NAMALWA (cell line): ENCODE results near the gene TREM1.

ENCODE experiments used
- DNase-seq: peaks from one replicate; pipeline ENCODE4 v3.0.0-alpha.2; 2015; ENCODE audit warnings: low spot score

TREM1 gene

DNA sequence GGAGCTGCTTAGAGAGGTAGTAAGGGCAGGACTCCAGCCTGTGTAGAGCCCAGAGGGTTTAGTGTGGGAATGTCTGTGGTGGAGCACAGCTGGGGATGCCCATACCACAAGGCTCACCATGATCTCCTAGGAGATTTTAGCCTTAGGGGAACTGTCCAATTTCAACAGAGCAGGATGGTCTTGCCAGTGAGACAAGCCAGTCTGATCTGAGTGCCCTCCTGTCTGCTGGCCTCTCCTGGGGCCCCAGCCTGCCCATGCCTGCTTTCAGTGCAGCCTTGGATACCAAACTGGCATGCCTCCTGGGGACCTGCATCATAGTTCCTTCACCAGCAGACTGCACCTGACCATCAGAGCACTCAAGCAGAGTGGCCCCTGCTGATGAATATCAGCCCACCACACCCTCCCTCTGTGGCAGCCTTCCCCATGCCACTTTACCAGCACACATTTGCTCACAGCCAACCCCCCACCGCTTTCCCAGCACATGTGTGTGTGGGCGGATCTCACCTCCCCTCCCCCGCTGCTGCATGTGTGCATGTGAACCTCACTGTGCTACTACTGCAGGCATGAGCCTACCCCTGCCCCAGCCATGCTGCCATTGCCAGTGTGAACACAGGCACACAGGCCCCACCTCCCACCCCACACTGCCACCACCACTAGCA is 7.9 kb upstream of the TREM1 start:
- DNase-seq = no peak

DNA sequence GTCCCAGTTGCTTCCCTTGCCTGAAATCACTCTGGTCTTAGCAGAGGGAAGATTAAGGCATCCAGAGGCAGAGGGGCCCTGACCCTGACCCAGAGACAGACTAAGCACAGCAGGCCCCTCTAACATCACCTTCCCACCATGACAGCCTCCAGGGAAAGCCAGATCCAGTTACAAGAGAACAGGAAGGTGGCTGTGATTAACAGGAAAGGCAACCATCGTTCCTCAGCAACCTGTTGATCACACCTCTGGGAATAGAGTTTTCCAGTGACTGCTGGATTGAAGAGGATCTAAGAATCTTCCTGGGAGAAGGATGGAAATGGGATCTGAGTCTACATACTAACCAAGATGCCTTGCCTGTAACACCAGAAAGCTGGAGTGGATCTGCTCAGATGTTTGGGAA is 5.2 kb upstream of the TREM1 start:
- no peak for DNase-seq

DNA sequence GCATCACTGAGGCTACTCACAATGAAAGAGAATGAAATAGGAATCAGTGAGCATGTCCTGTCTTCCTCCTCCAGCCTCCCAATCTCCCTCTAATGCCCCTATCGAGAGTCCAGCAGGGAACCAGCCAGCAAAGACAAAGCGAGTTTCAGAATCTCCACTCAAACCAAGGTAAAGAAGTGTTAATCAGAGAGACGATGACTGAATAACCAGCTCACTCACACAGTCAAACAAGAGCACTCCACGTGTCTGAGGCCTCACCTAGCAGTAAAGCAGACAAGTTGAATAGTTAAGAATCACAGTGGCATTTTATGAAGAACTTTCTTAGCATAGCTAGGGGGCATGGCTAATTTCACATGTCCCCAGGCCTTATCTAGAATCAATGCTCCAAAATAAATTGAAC is 3.3 kb upstream of the TREM1 start:
- no peak for DNase-seq

DNA sequence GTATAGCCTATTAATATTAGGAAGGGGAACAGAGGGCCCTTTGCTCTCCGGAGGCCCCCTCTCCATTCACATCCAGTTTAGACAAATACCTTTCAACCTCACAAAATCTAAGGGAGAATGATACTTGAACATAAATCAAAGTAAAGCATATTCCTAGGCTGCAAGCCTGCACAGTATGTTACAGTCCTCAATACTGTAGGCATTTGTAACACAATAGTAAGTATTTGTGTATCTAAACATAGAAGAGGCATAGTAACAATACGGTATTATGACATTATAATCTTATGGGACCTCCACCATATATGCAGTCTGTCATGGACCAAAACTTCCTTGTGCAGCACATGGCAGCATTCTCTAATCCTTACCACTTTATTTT is 2.3 kb upstream of the TREM1 start:
- DNase-seq = no peak

DNA sequence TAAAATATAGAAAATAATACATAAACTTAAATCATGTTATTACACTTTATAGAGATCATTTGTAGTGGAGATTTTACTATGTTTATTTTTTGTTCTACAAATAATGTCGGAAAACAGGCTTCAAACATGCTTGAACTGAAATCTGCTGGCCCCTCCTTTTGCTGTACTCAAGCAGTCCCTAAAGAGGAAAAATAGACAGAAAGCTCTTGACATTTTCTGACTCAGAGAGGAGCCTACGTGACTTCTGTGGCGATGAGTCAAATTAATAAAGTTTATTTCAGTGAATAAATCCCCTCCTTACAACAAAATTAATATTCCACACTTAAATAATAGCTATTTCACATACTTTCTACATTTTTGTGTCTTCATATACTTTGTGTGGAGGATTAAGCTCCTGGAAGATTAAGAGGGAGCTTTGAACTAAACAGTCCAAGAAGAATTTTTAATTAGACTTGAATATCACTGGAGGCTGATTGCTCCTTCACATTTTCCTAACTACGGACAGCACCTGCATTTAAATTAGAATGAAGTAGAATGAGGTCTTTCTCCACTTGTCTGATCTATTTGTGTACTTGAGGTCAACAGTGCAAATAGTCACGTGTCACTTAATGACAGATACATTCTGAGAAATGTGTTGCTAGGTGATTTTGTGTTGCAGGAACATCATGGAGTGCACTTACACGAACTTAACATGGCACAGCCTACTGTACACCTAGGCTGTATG is 1.7 kb upstream of the TREM1 start:
- peak; percentile 29 for DNase-seq

DNA sequence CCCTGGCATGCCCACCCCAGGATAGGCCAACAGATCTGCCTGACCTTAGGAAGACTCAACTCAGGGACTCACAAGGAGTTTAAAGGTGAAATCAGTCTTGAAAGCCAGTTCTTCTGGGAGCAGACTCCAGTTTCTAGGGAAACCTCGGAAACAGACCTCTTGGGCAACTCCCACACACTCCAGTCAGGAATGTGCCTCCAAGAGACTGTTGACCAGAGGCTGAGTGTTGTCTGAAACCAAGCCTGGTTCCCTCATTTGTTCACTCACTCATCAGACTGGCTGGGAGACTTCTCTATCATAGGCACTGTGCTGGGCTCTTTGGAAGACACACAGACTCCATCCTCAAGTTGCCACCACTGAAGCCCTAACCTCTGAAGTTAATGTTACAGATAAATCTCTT is 1.8 kb downstream of the TREM1 start:
- no peak for DNase-seq

DNA sequence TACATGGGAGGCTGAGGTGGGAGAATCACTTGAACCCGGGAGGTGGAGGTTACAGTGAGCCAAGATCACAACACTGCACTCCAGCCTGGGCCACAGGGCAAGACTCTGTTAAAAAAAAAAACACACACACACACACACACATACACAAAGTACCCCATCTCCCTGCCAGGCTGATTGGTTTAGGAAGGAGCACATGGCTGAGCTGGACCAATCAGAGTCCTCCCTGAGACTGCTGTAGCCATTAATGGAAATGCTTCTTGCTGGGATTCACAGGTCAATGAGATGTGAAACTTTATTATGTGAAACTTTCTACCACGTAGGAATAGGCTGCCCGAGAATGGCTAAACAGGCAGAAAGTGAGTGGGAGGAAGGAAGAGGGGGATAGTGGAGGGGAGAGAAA is 2.9 kb downstream of the TREM1 start:
- no peak for DNase-seq

DNA sequence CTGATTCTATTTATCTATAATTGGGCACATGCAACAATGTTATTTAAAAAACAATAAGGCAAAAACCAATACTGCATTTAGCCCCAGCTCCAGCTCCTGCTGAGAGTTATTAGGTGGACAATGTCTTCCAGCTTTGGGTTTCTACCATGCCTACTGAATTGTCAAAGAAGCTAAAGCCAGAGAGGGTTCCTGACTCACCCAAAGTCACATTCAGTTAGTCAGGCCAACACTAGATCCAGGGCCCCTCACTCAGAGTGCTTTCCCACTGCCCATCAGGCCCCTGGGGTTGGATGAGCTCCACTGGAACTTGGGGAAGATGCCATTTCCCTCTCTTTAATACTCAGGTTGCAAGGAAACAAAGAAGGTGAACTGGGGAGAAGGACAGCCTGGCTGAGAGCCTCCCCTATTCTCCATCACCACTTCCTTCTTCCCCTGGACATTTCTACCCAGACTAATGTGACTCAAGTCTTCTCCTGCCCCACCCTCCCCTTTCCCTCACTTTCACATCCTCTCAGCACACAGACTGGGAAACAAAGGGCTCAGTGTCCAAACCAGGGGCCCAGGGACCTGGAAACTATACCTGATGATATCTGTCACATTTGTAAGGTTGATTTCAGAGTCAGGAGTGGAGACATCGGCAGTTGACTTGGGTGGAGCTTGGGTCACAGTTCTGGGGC is 6.0 kb downstream of the TREM1 start:
- DNase-seq = no peak

DNA sequence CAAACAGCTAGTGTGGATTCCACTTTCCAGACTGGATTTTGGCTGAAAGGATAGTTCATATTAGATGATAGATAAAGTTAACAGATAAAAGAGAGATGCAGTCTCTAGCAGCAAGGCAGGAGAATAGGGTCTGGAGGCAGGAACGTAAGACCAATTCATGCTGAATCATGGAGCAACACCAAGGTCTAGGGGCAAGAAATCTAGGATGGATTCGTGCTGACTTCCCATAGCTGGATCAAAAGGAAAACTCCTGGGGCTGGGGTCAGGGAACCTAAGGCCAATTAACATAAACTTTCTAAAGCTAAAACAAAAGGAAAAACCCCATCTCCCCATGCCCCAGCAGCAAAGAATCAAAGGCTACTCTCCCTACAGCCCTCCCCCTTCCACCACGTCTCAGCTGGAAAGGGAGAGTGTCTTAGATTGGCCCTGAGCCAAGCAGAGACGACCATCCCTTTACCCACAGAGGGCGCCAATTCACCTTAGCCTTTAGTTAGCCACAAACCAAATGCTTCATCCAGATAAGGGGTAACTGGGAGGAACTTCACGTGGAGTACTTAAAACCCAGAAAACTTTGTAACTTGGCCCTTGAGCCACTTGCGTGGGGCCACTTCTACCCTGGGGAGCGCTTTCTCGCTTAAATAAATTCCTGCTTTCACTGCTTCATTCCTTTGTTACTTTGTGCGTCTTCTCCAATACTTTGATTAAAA is 7.6 kb downstream of the TREM1 start:
- DNase-seq = peak; percentile 86

DNA sequence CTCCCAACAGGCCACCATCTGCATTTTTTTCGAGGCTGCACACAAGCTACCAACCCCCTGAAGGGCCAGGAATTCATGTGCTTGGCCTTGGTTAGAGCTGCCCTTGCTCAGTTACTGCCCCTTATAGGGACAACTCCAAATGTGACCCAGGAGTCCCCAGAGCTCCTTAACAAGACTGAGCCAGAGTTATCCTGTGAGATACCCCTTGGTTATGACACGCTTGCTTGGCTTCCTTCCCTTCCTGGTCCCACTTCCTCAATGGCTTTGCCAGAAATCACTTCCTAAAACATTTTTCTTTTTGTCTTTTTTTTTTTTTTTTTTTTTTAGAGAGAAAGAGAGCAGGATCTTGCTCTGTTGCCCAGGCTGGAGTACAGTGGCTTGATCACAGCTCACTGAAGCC is 8.9 kb downstream of the TREM1 start:
- no peak for DNase-seq

DNA sequence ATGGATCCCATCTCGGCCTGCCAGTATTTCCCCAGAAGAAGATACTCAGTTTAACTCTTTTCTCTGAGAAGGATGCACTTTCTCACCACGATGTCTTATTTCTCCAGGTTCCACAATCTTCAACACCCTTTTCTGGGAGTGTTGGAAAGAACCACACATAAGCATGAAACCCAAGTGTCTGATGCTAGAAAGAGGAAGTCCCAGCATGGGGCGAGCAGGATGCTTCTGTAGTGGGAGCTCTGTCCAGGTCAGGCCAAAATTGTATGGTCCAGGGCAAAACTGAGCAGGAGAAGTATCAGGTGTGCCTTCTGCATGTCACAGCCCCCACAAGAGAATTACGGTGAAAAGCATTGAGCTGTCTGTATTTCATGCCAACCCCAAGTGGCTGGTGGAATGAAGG is 11.0 kb downstream of the TREM1 start:
- peak; percentile 6 for DNase-seq

DNA sequence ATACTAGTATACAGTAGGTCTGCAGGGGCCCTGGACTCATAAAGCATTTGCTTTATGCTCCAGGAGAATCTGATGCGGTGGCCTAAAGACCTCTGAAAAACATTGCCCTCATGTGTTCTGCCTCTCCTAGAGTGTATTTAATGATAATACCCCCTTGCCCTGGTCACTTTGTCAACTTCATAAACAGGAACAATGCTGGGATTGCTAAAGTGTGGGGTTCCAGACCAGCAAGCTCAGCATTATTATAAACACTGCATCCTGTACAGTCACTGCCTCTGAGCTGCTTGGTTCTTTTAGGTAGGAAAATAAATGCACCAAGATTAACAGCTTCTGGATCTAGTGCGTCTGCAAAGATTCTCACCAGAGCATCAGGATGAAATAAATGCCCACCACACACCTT is 12.2 kb downstream of the TREM1 start:
- no peak for DNase-seq

DNA sequence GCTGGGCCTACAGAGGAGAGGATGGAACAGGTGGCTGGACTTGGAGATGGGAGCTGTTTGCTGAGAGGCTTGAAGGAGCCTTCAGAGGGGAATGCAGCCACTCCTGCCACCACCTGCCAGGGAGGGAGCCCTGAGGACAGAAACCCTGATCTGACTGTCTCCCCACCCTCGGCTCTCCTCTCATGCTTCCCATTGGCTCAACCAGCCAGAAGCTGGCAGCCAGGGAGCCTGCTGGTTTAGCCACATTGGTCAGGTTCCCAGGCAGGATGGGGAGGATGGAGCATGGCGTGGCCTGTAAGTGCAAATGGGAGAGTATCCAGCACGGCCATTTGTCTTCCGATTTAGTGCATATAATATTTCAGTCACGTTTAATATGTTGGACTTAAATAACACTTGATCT is 12.8 kb downstream of the TREM1 start:
- no peak for DNase-seq

DNA sequence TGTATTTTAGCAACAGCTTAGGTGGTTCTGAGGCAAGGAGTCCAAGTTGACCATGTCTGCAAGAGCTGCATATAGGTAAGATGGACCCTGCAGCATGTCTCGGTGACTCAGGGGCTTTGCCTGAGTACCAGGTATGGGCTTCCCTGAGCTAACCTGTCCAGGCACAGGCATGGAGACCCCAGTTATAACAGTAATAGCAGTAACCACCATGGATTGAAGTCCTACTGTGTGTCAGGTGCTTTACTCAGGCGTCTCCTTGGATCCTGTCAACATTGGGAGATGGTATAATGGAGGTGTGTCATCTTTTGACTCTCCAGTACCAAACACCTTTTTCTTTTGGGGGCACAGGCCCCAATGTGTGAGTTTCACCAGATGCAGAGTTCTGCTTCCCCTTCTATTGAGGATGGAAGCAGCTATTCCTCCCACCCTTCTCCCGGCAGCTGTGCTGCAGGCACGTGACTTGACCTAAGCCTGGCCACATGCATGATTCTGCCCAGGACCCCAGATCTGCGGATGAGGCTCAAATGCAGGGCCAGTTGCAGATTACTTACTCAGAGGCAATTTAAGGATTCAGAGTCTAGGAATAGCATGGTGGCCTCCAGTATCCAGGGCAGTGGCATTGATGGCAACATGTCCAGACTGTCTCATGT is 13.8 kb downstream of the TREM1 start:
- DNase-seq = no peak

DNA sequence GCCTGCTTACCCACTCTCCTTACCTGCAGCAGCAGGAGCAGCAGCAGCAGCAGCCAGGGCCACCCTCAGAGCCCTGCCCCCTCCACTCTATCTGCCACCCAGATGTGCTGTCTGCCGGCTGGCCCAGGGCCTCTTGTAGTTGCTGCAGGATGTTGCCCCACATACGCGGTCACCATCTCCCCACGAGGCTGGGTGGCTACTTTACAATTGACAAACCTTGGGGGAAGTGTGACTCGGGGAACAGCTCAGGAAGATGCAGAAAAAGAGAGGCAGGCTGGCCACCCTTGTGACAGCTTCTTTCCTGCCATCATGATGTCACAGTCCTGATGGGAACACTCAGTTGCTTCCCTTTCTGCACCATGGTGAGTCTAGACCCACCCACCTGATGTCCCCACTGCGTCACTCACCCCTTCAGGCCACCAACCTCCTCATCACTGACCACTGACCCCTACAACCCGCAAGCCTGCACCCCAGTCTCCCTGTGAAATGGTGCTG is 14.5 kb downstream of the TREM1 start:
- no peak for DNase-seq

DNA sequence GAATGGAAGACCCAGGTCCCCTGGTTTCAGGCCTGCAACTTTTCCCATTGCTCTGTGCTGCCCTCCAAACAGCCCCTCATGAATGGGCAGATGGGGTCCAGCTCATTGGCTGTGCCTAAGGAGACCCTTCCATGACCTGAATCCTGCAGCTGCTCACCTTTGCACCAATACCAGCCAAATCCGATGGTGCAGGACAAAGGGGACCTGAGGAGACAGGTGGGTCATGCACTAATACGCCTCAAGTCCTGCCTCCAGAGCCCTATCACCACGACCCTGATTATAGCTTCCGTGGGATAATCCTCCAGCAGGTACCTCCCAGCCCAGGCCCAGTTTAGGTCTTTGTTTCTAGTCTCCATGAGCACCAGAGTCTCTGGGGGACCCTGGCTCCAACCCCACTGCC is 16.8 kb downstream of the TREM1 start:
- DNase-seq = no peak

DNA sequence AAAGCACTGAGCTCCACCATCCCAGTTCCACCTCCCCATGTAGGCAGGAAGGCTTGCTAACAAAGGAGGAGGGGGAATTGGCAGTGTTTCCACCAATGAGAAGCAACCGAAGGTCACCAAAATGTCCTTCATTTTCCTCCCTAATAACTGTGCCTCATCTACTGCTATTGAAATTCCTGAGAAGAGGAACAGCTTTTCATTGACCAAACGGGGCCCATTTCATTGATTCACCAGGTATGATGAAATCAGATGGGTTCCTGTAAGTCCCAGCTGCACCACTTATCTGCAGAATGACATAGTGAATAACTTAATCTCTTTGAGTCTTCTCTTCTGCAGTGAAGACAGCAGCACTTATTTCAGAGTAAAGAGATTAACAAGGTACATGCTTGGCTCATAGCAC is 17.3 kb downstream of the TREM1 start:
- DNase-seq = no peak

DNA sequence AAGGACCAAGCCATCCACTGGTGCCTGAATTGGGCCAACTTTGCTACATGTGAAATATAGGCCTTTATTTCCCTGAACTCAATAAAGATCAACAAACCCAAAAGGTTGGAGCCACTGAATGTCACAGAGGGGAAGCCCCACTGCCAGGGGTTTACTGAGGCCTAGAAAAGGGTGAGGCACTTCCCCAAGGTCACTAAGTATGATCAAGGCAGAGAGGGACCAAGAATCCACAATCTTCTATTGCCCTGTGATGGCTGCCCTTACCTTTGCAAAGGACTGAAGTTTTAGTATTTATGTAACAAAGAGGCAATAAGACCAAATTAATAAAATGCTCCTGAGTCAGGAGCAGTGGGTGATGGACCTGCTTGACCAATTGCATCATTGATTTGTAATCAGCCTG is 18.0 kb downstream of the TREM1 start:
- no peak for DNase-seq

DNA sequence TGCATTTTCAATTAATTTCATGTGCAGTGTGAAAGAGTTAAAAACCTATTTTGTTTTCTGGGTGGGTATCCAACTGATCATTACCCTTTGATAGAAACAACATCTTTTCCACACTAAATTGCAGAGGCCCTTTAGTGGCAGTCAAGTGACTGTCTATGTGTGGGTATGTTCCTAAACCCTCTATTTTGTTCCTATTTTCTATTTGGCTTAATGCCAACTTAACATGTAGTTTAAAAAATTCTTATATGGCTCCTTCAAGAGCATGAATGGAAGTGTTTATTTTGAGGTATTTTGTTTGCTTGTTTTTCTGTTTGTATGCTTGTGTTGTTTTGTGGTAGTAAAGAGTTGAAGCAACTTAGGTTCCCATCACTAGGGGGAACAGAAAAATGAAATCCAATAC is 19.9 kb downstream of the TREM1 start:
- no peak for DNase-seq

DNA sequence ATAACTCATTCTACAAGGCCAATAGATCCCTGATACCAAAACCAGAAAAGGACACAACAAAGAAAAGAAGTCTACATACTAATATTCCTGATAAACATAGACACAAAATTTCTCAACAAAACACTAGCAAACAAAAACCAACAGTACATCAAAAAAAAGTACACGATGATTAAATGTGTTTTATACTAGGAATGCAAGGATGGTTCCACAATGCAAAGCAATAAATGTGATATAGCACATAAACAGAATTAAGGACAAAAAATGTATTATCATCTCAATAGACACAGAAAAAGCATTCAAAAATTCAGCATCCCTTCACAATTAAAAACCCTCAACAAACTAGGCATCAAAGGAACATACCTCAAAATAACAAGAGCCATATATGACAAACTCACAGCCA is 23.2 kb downstream of the TREM1 start:
- DNase-seq = no peak

DNA sequence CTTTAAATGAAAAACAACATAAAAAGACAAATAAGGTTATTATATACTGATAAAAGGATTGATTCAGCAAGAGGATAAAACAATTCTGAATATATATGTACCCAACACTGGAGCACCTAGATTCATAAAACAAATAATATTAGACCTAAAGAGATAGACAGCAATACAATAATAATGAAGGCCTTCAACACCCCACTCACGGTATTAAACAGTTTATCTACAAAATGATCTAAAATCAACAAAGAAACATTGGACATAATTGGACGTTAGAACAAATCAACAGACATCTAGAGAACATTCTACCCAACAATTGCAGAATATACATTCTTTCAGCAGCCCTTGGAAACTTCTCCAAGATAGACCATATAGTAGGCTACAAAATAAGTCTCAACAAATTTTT is 24.1 kb downstream of the TREM1 start:
- DNase-seq = no peak

DNA sequence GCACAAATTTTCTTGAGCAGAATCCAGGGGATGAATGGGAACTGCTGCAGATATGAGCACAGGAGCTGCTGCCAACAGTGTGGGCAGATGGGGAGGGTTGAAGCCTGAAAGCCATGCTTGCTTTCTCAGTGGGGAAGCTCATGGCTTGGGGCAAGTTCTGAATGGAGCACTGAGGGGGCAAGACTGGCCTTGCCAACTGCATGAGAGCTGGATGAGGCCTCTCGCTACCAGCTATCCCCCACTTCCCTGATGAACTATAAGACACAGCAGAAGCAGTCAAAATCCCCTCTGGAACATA is 28.3 kb downstream of the TREM1 start:
- no peak for DNase-seq
